HepG2 (cell line): ENCODE measurements around the gene CAMTA1. TPM values are rescaled to one million over a fixed set of nuclear protein-coding genes. Genes with fewer than 3 reads are reported as not detected.

ENCODE experiments used
- ATAC-seq: fragments of 200-7000 bp; cut with Tn5 transposase; 3 replicates; pipeline ENCODE4 v1.9.1; 2020; ENCODE audit warnings: mild to moderate bottlenecking, moderate library complexity
- BruUV-seq: library from RNA; stranded (reverse); fragments of 400-500 nt; replicated peaks from 2 replicates; lab custom pipeline; 2021; lab: Mats Ljungman, UMichigan
- CTCF ChIA-PET: fragments of 300-600 bp; formaldehyde crosslinking; extraction: SDS; loops from one replicate; lab custom pipeline; 2021; ENCODE audit warnings: low total read pairs, inconsistent platforms, low intra/inter-chr PET ratio; lab: Yijun Ruan, JAX
- POLR2A ChIA-PET: fragments of 350-600 bp; sonication (Branson Sonifier 250); formaldehyde crosslinking; loops from one replicate; lab custom pipeline; 2020; ENCODE audit warnings: antibody characterized with exemption, inconsistent platforms; lab: Yijun Ruan, JAX
- DNase-seq: peaks from one replicate; pipeline ENCODE4 v3.0.0-alpha.2; 2015; ENCODE audit warnings: low spot score
- FAIRE-seq: peaks from 3 replicates; lab custom pipeline; 2011; peaks lifted over from hg19 to GRCh38; lab: Jason Lieb, UNC
- H2AFZ ChIP-seq: one replicate; pipeline ENCODE4 v1.6.1; 2011; ENCODE audit warnings: low read length, inconsistent platforms
- H3K27ac ChIP-seq: fragments of 300-600 bp; 3 replicates; pipeline ENCODE4 v1.8.0; 2011; ENCODE audit warnings: mixed run types, mild to moderate bottlenecking, mixed read lengths, low read length, inconsistent platforms; ENCODE audit not compliant: insufficient read depth; ENCODE audit errors: extremely low read length
- H3K27me3 ChIP-seq, 2 experiments: fragments of 200-600 bp in 1 of 2; 2 replicates in 1 of 2; 3 replicates in 1 of 2; pipeline versions ENCODE4 v1.6.0 to v1.8.0; 2011; ENCODE audit warnings: low read length in 2 of 2, mild to moderate bottlenecking in 2 of 2, moderate library complexity in 2 of 2, inconsistent platforms in 1 of 2; ENCODE audit not compliant: insufficient read depth in 2 of 2, control insufficient read depth in 1 of 2
- H3K36me3 ChIP-seq, 2 experiments: fragments of 200-600 bp in 1 of 2; replicated peaks in 1 of 2; 2 replicates in 1 of 2; 3 replicates in 1 of 2; pipeline versions ENCODE4 v1.5.1 to v1.8.0; 2011; ENCODE audit warnings: low read length in 2 of 2, inconsistent platforms in 1 of 2; ENCODE audit not compliant: insufficient read depth in 2 of 2, control insufficient read depth in 1 of 2
- H3K4me1 ChIP-seq: 2 replicates; pipeline ENCODE4 v1.5.1; 2012; ENCODE audit warnings: low read length, inconsistent platforms; ENCODE audit not compliant: insufficient read depth
- H3K4me2 ChIP-seq: 2 replicates; pipeline ENCODE4 v1.6.0; 2011; ENCODE audit warnings: low read depth, low read length, inconsistent platforms
- H3K4me3 ChIP-seq, 3 experiments: fragments of 200-600 bp in 1 of 3; sonication (generic), shearing (Covaris generic) in 1 of 3; replicated peaks in 1 of 3; 2 replicates each; pipeline ENCODE4 v1.5.1; 2011 to 2016; ENCODE audit warnings: low read length in 3 of 3, inconsistent platforms in 2 of 3, low read depth in 2 of 3, mild to moderate bottlenecking in 2 of 3, control low read depth in 1 of 3, mixed read lengths in 1 of 3; ENCODE audit not compliant: insufficient read depth in 1 of 3
- H3K79me2 ChIP-seq: one replicate; pipeline ENCODE4 v1.6.1; 2011; ENCODE audit warnings: low read length, inconsistent platforms; ENCODE audit not compliant: insufficient read depth
- H3K9ac ChIP-seq: 2 replicates; pipeline ENCODE4 v1.6.0; 2011; ENCODE audit warnings: mild to moderate bottlenecking, low read depth, low read length, inconsistent platforms; ENCODE audit not compliant: insufficient read depth
- H3K9me3 ChIP-seq: 2 replicates; pipeline ENCODE4 v1.5.1; 2012; ENCODE audit warnings: mild to moderate bottlenecking, low read length
- H4K20me1 ChIP-seq: 2 replicates; pipeline ENCODE4 v1.6.0; 2011; ENCODE audit warnings: inconsistent platforms, mild to moderate bottlenecking, low read length, moderate library complexity; ENCODE audit not compliant: insufficient read depth
- DDIT3 ChIP-seq: sonication (generic); formaldehyde crosslinking; IDR thresholded peaks from 2 replicates; pipeline ENCODE4 v1.4.0; 2020; ENCODE audit warnings: mild to moderate bottlenecking, missing genetic modification reagents
- HCFC1 ChIP-seq: fragments of 150-350 bp; IDR thresholded peaks from 2 replicates; pipeline ENCODE4 v1.6.1; 2014; ENCODE audit warnings: low read depth, low read length
- HDAC6 ChIP-seq: fragments of 200-600 bp; sonication (generic); IDR thresholded peaks from 2 replicates; pipeline ENCODE4 v1.7.0; 2017; ENCODE audit warnings: mild to moderate bottlenecking, antibody characterized with exemption, low read length, low read depth
- HNF1A ChIP-seq, 2 experiments: sonication (generic) in 1 of 2; formaldehyde crosslinking in 1 of 2; IDR thresholded peaks; 2 replicates each; pipeline versions ENCODE4 v1.4.0 to v1.6.1; 2016 to 2020; ENCODE audit warnings: borderline replicate concordance in 1 of 2, low read depth in 1 of 2, mild to moderate bottlenecking in 1 of 2, missing genetic modification reagents in 1 of 2
- NCOA1 ChIP-seq: sonication (generic); formaldehyde crosslinking; IDR thresholded peaks from 2 replicates; pipeline ENCODE4 v1.9.0; 2021; ENCODE audit warnings: missing genetic modification reagents
- PAWR ChIP-seq: sonication (generic); formaldehyde crosslinking; IDR thresholded peaks from 2 replicates; pipeline ENCODE4 v1.4.0; 2020; ENCODE audit warnings: missing genetic modification reagents, mild to moderate bottlenecking, borderline replicate concordance
- RNF219 ChIP-seq: sonication (generic); formaldehyde crosslinking; IDR thresholded peaks from 2 replicates; pipeline ENCODE4 v1.5.0; 2020; ENCODE audit warnings: mild to moderate bottlenecking, missing genetic modification reagents
- TIGD3 ChIP-seq: sonication (generic); formaldehyde crosslinking; IDR thresholded peaks from 2 replicates; pipeline ENCODE4 v1.5.1; 2020; ENCODE audit warnings: mild to moderate bottlenecking, missing genetic modification reagents, borderline replicate concordance
- ZMAT3 ChIP-seq: sonication (generic); formaldehyde crosslinking; conservative IDR thresholded peaks from 2 replicates; pipeline ENCODE4 v1.7.0; 2021; ENCODE audit warnings: missing genetic modification reagents
- ZMYM4 ChIP-seq: sonication (generic); formaldehyde crosslinking; IDR thresholded peaks from 2 replicates; pipeline ENCODE4 v1.8.1; 2023; ENCODE audit warnings: mild to moderate bottlenecking, missing genetic modification reagents
- ZNF780A ChIP-seq: sonication (generic); formaldehyde crosslinking; IDR thresholded peaks from 2 replicates; pipeline ENCODE4 v1.8.0; 2022; ENCODE audit warnings: mild to moderate bottlenecking, missing genetic modification reagents, moderate library complexity
- ZSCAN5A ChIP-seq: sonication (generic); formaldehyde crosslinking; IDR thresholded peaks from 2 replicates; pipeline ENCODE4 v1.8.0; 2022; ENCODE audit warnings: mild to moderate bottlenecking, missing genetic modification reagents, borderline replicate concordance
- WGBS: methylation state at CpG from one replicate; pipeline ENCODE4 v1.1.6; 2017; ENCODE audit warnings: low lambda C conversion rate; 5-methylcytosine and 5-hydroxymethylcytosine counted together
- in situ Hi-C: cut with HindIII; loops from 2 replicates; pipeline ENCODE4 v1.10.0; 2017; ENCODE audit warnings: low pct_unique_long_range_greater_than_20kb; ENCODE audit not compliant: extremely low pct_ligation_motif_present
- intact Hi-C: fragments of 100-400 bp; cut with micrococcal nuclease; formaldehyde crosslinking; loops from one replicate; pipeline ENCODE4 v1.10.0; 2022; ENCODE audit not compliant: unreplicated experiment
- polyA plus RNA-seq, 8 experiments: library from polyadenylated mRNA; depleted of rRNA in 3 of 8; stranded (reverse) in 7 of 8; unstranded in 1 of 8; fragments of >200 nt; fragmentation: Illumina TruSeq in 4 of 8; extraction: Trizol in 4 of 8; gene quantifications; 2 replicates each; pipeline versions ENCODE4 v1.2.1 to v1.2.3, GENCODE V29; 2011 to 2016; ENCODE audit warnings: low read depth in 4 of 8, missing spikeins in 1 of 8, mixed read lengths in 1 of 8; ENCODE audit not compliant: insufficient read depth in 1 of 8
- total RNA-seq, 5 experiments: library from RNA; depleted of rRNA; stranded (reverse); fragments of >200 nt; fragmentation: Illumina TruSeq; extraction: Trizol; gene quantifications; 2 replicates each; pipeline ENCODE4 v1.2.3, GENCODE V29; 2016; ENCODE audit warnings: low read depth in 1 of 5

CAMTA1 gene
- total and polyA plus RNA-seq, 2 of the 13 experiments (the other 11 are each of a cell fraction or from before 2014, with no cell fraction given) = 25.0 to 36.4 TPM

- peaks cover 0 to 6% of the 10 kb centered on the region in 2 experiments; a peak in 2 of 5 replicates for H3K36me3 ChIP-seq
- no peak overlapping the region for H3K27ac ChIP-seq
- no TSS peak for BruUV-seq
- in situ Hi-C loops = no loop called here
- no peaks in the 10 kb centered on the region for H3K27me3 ChIP-seq
- ChIA-PET CTCF (no interaction called here), POLR2A (no interaction called here)
- no peak overlapping the region for H2AFZ ChIP-seq
- no peak for FAIRE-seq
- no peaks in the 10 kb centered on the region for H4K20me1 ChIP-seq
- WGBS = 92% methylated on average over 2 of the region's 2 CpGs
- DNase-seq = no peak
- H3K4me3 ChIP-seq = no peak overlapping the region
- no peak for ATAC-seq
- no peaks in the 10 kb centered on the region for H3K9me3 ChIP-seq
- H3K4me1 ChIP-seq = peaks cover 14% of the 10 kb centered on the region
- no peak for TF ChIP-seq ZMAT3 (CRISPR knock-in tag)
- TF ChIP-seq PAWR (CRISPR knock-in tag) = no peak
- no peak for TF ChIP-seq ZSCAN5A (CRISPR knock-in tag)
- TF ChIP-seq NCOA1 (CRISPR knock-in tag) = no peak
- TF ChIP-seq HDAC6 = no peak
- TF ChIP-seq ZMYM4 (CRISPR knock-in tag) = no peak
- TF ChIP-seq HCFC1 = no peak
- TF ChIP-seq TIGD3 = no peak
- no peak for TF ChIP-seq RNF219 (CRISPR knock-in tag)
- TF ChIP-seq DDIT3 (CRISPR knock-in tag) = no peak
- no peak for TF ChIP-seq ZNF780A (CRISPR knock-in tag)
- no peak for TF ChIP-seq HNF1A (IDR thresholded peaks at IDR 0.05; ENCODE audit: low read depth)
- TF ChIP-seq HNF1A (CRISPR knock-in tag; IDR thresholded peaks at IDR 0.05; ENCODE audit: borderline replicate concordance) = no peak
- TF ChIP-seq, all 625 proteins: peak for 0
- Histone ChIP-seq H3K9ac (no peak overlapping the region), H3K79me2 (no peaks in the 10 kb centered on the region), H3K4me2 (no peak overlapping the region)
- intact Hi-C loops = no loop called here
Measured at GRCh38 chr1:6857831-6858230, 72.6 kb downstream of the CAMTA1 start.
